ENCODE measurements around the gene CTU2. TPM values are rescaled to one million over a fixed set of nuclear protein-coding genes. Genes with fewer than 3 reads are reported as not detected.

The CTU2 gene
- total and polyA plus RNA-seq, 2 donors (not counting 1 experiment from before 2014, with no cell fraction given) = 7.6 to 11.9 TPM

DNA sequence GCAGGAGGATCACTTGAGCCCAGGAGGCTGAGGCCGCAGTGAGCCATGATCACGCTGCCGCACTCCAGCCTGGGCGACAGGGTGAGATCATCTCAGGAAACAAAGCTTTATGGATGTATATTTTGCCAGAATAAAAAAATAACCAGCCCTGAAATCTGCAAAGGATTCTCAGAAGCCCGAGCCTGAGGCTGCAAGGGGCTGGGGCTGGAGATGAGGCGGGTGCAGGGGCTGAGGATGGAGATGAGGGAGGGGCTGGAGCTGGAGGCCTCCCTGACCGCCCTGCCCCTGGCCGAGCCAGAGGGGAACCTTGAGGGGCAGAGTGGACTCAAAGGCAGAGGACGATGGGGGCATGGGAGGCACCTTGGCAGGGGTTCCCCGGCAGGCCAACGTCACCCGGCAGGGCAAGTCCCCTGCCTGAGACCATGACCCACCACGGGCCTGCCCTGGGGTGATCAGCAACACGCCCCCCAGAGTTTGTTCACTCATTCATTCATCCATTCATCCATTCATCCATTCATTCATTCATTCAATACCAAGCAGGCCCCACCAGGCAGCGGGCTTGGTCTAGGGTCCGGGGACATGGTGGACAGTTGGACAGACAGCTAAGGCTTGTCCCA is 46.2 kb downstream of the CTU2 start:
- Histone ChIP-seq H3K4me1 (ENCODE audit: control insufficient read depth, extremely low read depth, insufficient read depth, low read length) (peaks cover 6% of the 10 kb centered on the region), H3K9ac (ENCODE audit: insufficient read depth, low read length) (no peak overlapping the region), H3K27me3 (ENCODE audit: control insufficient read depth, insufficient read depth, low read length) (no peaks in the 10 kb centered on the region), H3K4me3 (replicated peaks in 1 of 4; ENCODE audit: control extremely low read depth in 1 of 4, insufficient read depth in 1 of 4, low read depth in 3 of 4, low read length in 4 of 4) (no peak overlapping the region), H3K4me2 (ENCODE audit: extremely low read depth, insufficient read depth, low read length) (no peak overlapping the region), H3K79me2 (ENCODE audit: control insufficient read depth, insufficient read depth, low read length) (peaks cover 75% of the 10 kb centered on the region), H2AFZ (ENCODE audit: low read length) (no peak overlapping the region), H3K27ac (ENCODE audit: insufficient read depth, low read length) (no peak overlapping the region), H3K36me3 (ENCODE audit: control insufficient read depth, insufficient read depth, low read length) (peaks cover 9% of the 10 kb centered on the region), H3K9me3 (ENCODE audit: control insufficient read depth, insufficient read depth, low read depth, low read length) (no peaks in the 10 kb centered on the region), H4K20me1 (ENCODE audit: control insufficient read depth, extremely low read depth, insufficient read depth, low read length) (no peaks in the 10 kb centered on the region)
- DNase-seq (ENCODE audit: low read depth in 2 of 2) = no peak
- TF ChIP-seq EZH2 (IDR thresholded peaks at IDR 0.05; ENCODE audit: low read length, missing control alignments) = no peak
- TF ChIP-seq CTCF (conservative IDR thresholded peaks at IDR 0.05 in 1 of 2, IDR thresholded peaks at IDR 0.05 in 1 of 2; ENCODE audit: low read depth in 1 of 2, low read length in 2 of 2) = no peak

DNA sequence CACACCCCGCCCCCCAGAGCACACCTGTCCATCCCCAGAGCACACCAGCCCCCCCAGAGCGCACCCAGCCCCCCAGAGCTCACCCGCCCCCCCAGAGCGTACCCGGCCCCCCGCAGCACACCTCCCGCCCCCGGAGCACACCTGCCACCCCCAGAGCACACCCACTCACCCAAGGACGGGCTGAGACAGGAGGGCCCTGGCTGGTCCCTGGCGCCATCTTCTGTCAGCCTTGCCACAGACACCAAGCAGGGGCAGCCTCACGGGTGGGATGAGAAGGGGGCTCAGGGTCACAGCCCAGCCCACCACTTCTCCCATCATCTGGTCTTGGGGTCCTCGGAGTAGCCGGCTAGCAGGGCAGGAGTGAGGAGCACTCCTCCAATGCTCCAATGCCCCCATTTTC is 46.9 kb downstream of the CTU2 start:
- Histone ChIP-seq H4K20me1 (ENCODE audit: control insufficient read depth, extremely low read depth, insufficient read depth, low read length) (no peaks in the 10 kb centered on the region), H3K27me3 (ENCODE audit: control insufficient read depth, insufficient read depth, low read length) (no peaks in the 10 kb centered on the region), H3K36me3 (ENCODE audit: control insufficient read depth, insufficient read depth, low read length) (peaks cover 3% of the 10 kb centered on the region)

DNA sequence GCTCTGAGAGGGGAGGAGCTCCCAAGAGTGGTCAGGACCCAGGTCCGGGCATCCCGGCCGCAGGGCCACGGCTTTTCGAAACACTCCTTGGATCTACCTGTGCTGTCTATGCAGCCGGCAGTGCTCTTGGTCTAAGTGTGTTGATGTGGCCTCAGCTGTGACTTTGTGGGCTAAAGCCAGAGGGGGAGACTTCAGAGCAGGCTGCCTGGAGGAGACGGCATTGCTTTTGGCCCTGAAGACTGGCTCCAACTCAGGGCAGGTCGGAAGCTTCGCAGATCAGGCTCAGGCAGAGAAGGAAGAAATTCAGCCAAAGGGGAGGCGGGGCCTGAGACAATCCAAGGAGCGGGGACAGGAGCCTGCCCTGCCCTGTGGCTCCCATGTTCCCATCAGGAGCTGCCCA is 47.3 kb downstream of the CTU2 start:
- DNase-seq (ENCODE audit: low read depth in 2 of 2) = no peak
- Histone ChIP-seq H3K27me3 (ENCODE audit: control insufficient read depth, insufficient read depth, low read length) (no peaks in the 10 kb centered on the region), H2AFZ (ENCODE audit: low read length) (no peak overlapping the region), H3K9me3 (ENCODE audit: control insufficient read depth, insufficient read depth, low read depth, low read length) (no peaks in the 10 kb centered on the region), H3K9ac (ENCODE audit: insufficient read depth, low read length) (no peak overlapping the region), H3K36me3 (ENCODE audit: control insufficient read depth, insufficient read depth, low read length) (peaks cover 3% of the 10 kb centered on the region), H4K20me1 (ENCODE audit: control insufficient read depth, extremely low read depth, insufficient read depth, low read length) (no peaks in the 10 kb centered on the region), H3K4me2 (ENCODE audit: extremely low read depth, insufficient read depth, low read length) (no peak overlapping the region), H3K79me2 (ENCODE audit: control insufficient read depth, insufficient read depth, low read length) (peaks cover 76% of the 10 kb centered on the region), H3K4me3 (replicated peaks in 1 of 4; ENCODE audit: control extremely low read depth in 1 of 4, insufficient read depth in 1 of 4, low read depth in 3 of 4, low read length in 4 of 4) (no peak overlapping the region), H3K4me1 (ENCODE audit: control insufficient read depth, extremely low read depth, insufficient read depth, low read length) (peaks cover 6% of the 10 kb centered on the region), H3K27ac (ENCODE audit: insufficient read depth, low read length) (no peak overlapping the region)
- TF ChIP-seq EZH2 (IDR thresholded peaks at IDR 0.05; ENCODE audit: low read length, missing control alignments) = no peak
- TF ChIP-seq CTCF (conservative IDR thresholded peaks at IDR 0.05 in 1 of 2, IDR thresholded peaks at IDR 0.05 in 1 of 2; ENCODE audit: low read depth in 1 of 2, low read length in 2 of 2) = no peak

More for the DNA sequence above, 46.9 kb downstream of the CTU2 start:
- no peak for DNase-seq (ENCODE audit: low read depth in 2 of 2)
- Histone ChIP-seq H3K4me1 (ENCODE audit: control insufficient read depth, extremely low read depth, insufficient read depth, low read length) (peaks cover 6% of the 10 kb centered on the region), H3K27ac (ENCODE audit: insufficient read depth, low read length) (no peak overlapping the region), H2AFZ (ENCODE audit: low read length) (no peak overlapping the region), H3K9ac (ENCODE audit: insufficient read depth, low read length) (no peak overlapping the region), H3K9me3 (ENCODE audit: control insufficient read depth, insufficient read depth, low read depth, low read length) (no peaks in the 10 kb centered on the region), H3K4me3 (replicated peaks in 1 of 4; ENCODE audit: control extremely low read depth in 1 of 4, insufficient read depth in 1 of 4, low read depth in 3 of 4, low read length in 4 of 4) (no peak overlapping the region), H3K4me2 (ENCODE audit: extremely low read depth, insufficient read depth, low read length) (no peak overlapping the region), H3K79me2 (ENCODE audit: control insufficient read depth, insufficient read depth, low read length) (peaks cover 75% of the 10 kb centered on the region)
- TF ChIP-seq EZH2 (IDR thresholded peaks at IDR 0.05; ENCODE audit: low read length, missing control alignments) (no peak), CTCF (conservative IDR thresholded peaks at IDR 0.05 in 1 of 2, IDR thresholded peaks at IDR 0.05 in 1 of 2; ENCODE audit: low read depth in 1 of 2, low read length in 2 of 2) (no peak)

Data from fibroblast of lung (primary cell).